ENCODE results near the gene PPP6R2.

The PPP6R2 gene

GRCh38 chr22:50445880-50446707, 103.0 kb downstream of the PPP6R2 start:
- no peak for DNase-seq (ENCODE audit: low read depth)

- DNase-seq (ENCODE audit: low read depth) = no peak
Observed at GRCh38 chr22:50446708-50447575, 103.8 kb downstream of the PPP6R2 start.

DNA sequence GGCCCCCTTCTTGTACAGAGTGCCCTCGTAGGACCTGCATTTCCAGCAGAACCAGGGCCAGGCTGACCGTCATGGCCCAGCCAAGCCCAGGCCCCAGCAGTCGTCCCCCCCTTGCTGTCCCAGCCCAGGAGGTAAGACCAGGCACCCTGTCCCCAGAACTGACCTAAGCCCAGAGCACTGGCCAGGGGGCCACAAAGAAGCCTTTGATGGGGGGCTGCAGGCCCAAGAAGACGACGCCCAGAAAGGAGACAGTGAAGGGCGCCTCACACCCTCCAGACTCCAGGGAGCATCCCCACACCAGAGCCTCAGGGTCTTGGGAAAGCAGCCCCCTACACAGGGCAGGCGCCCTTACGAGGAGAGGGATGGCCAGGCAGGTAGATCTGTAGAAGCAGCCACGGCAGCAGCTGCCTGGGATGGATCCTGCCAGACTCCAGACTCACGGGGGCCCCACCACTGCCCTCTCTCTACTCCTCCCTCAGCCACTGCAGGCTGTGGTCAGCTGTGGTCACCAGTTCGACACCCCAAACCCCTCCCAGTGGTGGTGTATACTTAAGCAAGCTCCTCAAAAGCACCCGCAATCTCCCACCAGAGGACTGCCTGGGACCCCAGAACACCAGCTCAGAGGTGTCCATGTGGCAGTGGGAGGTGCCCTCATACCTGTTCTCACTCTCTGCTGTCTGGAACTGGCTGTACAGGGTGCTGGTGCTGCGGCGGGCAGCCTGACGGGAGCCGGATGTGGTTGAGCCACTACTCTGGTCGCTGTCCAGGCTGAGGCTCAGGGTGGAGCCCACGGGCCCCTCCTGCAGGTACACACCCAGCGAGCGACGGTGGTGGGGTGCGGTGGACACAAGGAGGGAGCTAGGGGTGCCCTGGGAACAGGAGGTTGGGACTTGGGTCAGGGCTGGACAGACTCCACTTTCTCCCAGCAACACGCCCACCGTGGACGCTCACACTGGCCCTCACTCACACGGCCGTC, 104.7 kb downstream of the PPP6R2 start:
- no peak for DNase-seq (ENCODE audit: low read depth)

GRCh38 chr22:50452649-50453048, 109.5 kb downstream of the PPP6R2 start:
- no peak for DNase-seq (ENCODE audit: low read depth)

- DNase-seq (ENCODE audit: low read depth) = no peak
Observed at GRCh38 chr22:50454556-50455075, 111.5 kb downstream of the PPP6R2 start.

- no peak for DNase-seq (ENCODE audit: low read depth)
Observed at GRCh38 chr22:50455201-50455600, 112.1 kb downstream of the PPP6R2 start.

DNA sequence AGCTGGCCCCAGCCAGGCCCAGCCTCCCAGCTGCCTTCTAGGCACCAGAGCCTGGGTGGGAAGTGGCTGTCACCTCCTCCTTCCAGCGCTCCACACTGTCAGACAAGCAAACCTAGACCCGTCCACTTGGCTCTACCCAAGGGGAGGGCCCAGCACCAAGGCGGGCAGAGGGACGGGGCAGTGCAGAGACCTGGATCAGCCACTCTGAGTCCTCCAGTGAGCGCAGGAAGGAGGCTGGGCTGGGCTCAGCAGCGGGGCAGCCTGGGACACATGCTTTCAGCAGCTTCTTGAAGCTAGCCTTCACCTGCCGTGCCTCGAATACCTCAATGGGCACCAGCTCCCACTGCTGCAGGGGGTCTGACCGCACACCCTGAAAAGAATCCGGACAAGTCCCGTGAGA, 112.9 kb downstream of the PPP6R2 start:
- DNase-seq (ENCODE audit: low read depth) = no peak

DNA sequence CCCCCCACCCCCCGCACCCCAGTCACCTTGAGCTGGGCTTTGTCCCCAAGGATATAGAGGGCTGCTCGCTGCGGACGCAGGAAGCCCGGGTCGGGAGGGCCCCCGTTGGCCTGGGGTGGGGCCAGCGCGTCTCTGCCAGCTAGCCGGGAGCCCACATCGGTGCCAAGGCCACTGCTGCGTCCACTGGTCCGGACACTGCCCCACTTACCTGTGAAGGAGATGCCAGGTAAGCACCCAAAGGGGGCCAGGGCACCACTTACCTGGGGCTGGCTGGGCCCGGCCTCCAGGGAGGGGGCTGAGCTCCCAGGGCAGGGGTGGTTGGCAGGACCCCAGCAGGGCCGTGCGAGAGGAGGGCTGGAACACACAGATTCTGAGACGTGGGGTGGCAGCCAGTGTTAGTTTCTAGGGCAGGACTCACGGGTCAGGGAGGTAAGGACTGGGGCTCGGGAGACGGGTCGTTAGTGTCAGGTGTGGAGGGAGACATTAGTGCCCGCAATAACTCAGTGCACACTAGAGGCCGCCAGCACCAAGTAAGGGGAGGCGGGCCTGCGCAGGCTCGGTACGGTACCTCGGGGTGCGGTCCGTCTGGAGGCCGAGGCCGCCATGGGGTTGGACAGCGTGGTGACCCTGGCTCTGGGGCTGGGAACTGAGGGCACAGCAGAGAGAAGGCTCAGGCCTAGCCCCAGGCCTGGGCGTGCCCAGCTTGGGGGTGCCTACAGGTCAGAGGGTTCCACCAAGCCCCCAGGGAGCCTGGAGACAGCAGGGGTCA, 113.5 kb downstream of the PPP6R2 start:
- no peak for DNase-seq (ENCODE audit: low read depth)

GRCh38 chr22:50459016-50459415, 115.9 kb downstream of the PPP6R2 start:
- no peak for DNase-seq (ENCODE audit: low read depth)

DNA sequence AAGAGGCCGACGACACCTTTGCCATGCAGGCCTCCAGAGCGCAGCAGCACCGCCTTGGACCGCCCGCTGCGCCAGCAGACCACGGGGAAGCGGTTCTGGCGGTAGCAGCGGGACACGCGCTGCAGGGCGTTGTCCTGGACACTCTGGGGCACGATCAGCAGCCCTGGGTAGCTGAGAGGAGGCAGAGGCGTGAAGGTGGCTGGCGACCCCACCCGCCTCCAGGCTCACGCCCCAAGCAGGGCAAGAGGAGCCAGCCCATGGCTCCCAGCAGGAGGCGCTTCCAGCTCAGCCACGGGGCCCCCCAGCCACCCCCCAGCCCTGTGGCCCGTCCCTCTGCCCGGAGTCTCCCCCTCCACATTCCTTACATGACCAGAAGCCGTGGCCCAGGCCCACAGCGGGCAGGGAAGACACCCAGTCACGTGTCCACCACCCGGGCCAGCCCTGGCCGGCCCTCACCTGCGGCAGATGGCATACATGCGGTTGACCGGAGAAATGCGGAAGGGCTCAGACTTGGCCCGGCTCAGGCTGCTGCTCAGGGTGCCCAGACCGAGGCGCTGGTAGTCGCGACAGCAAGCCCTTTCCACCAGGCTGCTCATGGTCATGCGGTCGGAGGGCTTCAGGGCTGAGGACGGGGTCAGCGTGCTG, 116.5 kb downstream of the PPP6R2 start:
- DNase-seq (ENCODE audit: low read depth) = no peak

DNA sequence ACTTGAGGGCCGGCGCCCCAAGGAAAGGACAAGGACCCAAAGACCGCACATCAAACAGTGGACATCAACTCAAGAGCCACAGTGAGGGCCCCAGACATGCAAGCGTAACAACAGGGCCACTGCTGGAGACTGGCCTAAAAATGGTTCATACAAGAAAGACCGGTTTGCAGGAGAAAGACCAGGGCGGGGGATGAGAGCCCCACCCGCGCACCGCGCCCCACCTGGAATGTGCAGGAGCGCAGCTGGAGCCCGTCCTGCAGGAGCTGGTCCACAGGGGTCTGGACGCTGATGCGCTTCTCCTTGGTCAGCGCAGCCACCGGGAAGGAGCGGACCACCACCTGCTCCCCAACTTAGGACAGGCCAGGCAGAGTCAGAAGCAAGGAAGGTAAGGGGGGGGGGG, 117.8 kb downstream of the PPP6R2 start:
- no peak for DNase-seq (ENCODE audit: low read depth)

- DNase-seq (ENCODE audit: low read depth) = no peak
Observed at GRCh38 chr22:50461536-50461935, 118.4 kb downstream of the PPP6R2 start.

GRCh38 chr22:50461979-50462540, 118.9 kb downstream of the PPP6R2 start:
- DNase-seq (ENCODE audit: low read depth) = no peak

DNA sequence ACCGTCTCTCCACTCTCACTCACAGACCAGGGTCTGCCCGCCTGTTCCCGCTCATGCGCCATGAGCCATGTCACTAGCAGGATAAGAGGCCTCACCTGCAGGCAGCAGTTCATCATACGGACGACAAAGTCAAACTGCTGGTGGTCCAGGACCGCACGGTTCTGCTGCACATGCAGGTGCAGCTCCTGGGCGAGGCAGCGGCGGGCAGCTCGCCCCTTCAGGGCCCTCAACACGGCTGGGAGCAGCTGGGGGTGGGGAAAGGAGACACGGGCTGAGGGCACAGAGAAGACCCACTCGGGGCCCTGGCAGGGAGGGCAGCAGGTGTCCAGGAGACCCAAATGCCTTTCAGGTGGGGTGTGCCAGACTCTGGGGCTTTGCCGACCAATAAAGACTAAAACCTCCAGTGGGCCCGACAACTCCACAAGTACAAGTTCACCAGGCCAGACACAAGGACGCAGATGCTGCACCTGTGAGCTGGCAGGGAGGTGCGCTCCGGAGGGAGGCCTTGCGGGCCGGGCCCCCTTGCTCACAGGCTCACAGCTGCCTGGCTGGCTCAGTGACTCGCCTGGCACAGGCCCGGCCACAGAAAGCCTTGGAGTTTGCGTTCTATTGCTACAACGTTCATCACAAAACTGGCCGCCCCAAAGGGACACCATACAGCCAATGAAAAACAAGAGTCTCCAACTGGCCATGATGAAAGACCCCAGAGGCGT, 120.2 kb downstream of the PPP6R2 start:
- DNase-seq (ENCODE audit: low read depth) = no peak

- no peak for DNase-seq (ENCODE audit: low read depth)
Observed at GRCh38 chr22:50464451-50464850, 121.3 kb downstream of the PPP6R2 start.

GRCh38 chr22:50465066-50465930, 122.2 kb downstream of the PPP6R2 start:
- DNase-seq (ENCODE audit: low read depth) = no peak

- DNase-seq (ENCODE audit: low read depth) = no peak
Observed at GRCh38 chr22:50467341-50467740, 124.2 kb downstream of the PPP6R2 start.

- no peak for DNase-seq (ENCODE audit: low read depth)
Observed at GRCh38 chr22:50467773-50468440, 124.8 kb downstream of the PPP6R2 start.

All from HS-5 (cell line).